A673 (cell line): ENCODE results near the gene SHROOM4. TPM values are rescaled to one million over a fixed set of nuclear protein-coding genes. Genes with fewer than 3 reads are reported as not detected.

Source experiments
- BruUV-seq: library from RNA; stranded (reverse); fragments of 400-500 nt; replicated peaks from 2 replicates; lab custom pipeline; 2021; lab: Mats Ljungman, UMichigan
- CTCF ChIA-PET: fragments of 300-600 bp; sonication (Branson Sonifier 250); formaldehyde crosslinking; loops from one replicate; lab custom pipeline; 2022; ENCODE audit warnings: antibody characterized with exemption; lab: Charles Lee
- POLR2A ChIA-PET: fragments of 300-600 bp; sonication (Branson Sonifier 250); formaldehyde crosslinking; loops from one replicate; lab custom pipeline; 2022; ENCODE audit warnings: antibody characterized with exemption; ENCODE audit not compliant: low non-redundant PET; lab: Charles Lee
- DNase-seq: peaks from one replicate; pipeline ENCODE4 v3.0.0-alpha.2; 2015; ENCODE audit warnings: low spot score
- H3K27ac ChIP-seq: fragments of 200-600 bp; sonication (generic); 2 replicates; pipeline ENCODE4 v1.5.1; 2016; ENCODE audit warnings: mixed run types, low read depth, mild to moderate bottlenecking, mixed read lengths, antibody characterized with exemption, low read length; ENCODE audit not compliant: poor library complexity, severe bottlenecking
- H3K27me3 ChIP-seq: fragments of 200-600 bp; sonication (generic); replicated peaks from 2 replicates; pipeline ENCODE4 v1.6.1; 2017; ENCODE audit warnings: mixed run types, low read depth, mild to moderate bottlenecking, mixed read lengths, antibody characterized with exemption, low read length; ENCODE audit not compliant: insufficient read depth, poor library complexity
- H3K36me3 ChIP-seq: fragments of 200-600 bp; sonication (generic); 2 replicates; pipeline ENCODE4 v1.6.1; 2016; ENCODE audit warnings: mixed run types, mild to moderate bottlenecking, mixed read lengths, antibody characterized with exemption, low read length; ENCODE audit not compliant: insufficient read depth, poor library complexity, severe bottlenecking
- H3K4me1 ChIP-seq: fragments of 200-600 bp; sonication (generic); 2 replicates; pipeline ENCODE4 v1.6.1; 2017; ENCODE audit warnings: mixed run types, mild to moderate bottlenecking, mixed read lengths, antibody characterized with exemption, low read length; ENCODE audit not compliant: insufficient read depth, poor library complexity, severe bottlenecking
- H3K4me3 ChIP-seq: fragments of 200-600 bp; sonication (generic); 2 replicates; pipeline ENCODE4 v1.5.1; 2016; ENCODE audit warnings: low read depth, mixed run types, mild to moderate bottlenecking, mixed read lengths, low read length; ENCODE audit not compliant: poor library complexity, severe bottlenecking
- H3K9me3 ChIP-seq: fragments of 200-600 bp; sonication (generic); 2 replicates; pipeline ENCODE4 v1.6.1; 2016; ENCODE audit warnings: mixed run types, low read depth, mild to moderate bottlenecking, mixed read lengths, antibody characterized with exemption, low read length; ENCODE audit not compliant: poor library complexity, severe bottlenecking
- CTCF ChIP-seq: fragments of 300-800, 200-600 bp; sonication (generic); conservative IDR thresholded peaks from 2 replicates; pipeline ENCODE4 v1.5.1; 2017; ENCODE audit warnings: low read depth, mild to moderate bottlenecking, antibody characterized with exemption, low read length, moderate library complexity, mixed read lengths
- EZH2 ChIP-seq: fragments of 200-600 bp; sonication (generic); IDR thresholded peaks from 2 replicates; pipeline ENCODE4 v1.6.1; 2017; ENCODE audit warnings: borderline replicate concordance, low read depth, mild to moderate bottlenecking, mixed read lengths, antibody characterized with exemption, low read length; ENCODE audit not compliant: poor library complexity, severe bottlenecking
- intact Hi-C: fragments of 100-400 bp; cut with micrococcal nuclease; formaldehyde crosslinking; loops from one replicate; pipeline ENCODE4 v1.10.0; 2022; ENCODE audit not compliant: unreplicated experiment
- total RNA-seq: library from RNA; stranded (reverse); gene quantifications from 2 replicates; pipeline ENCODE4 v1.2.3, GENCODE V29; 2021

SHROOM4 gene
- total RNA-seq, 1 experiment from 2014 or later: 7.0 TPM

GRCh38 chrX:50799531-50799961, 14.4 kb downstream of the SHROOM4 start:
- TF ChIP-seq CTCF: no peak
- no peak for TF ChIP-seq EZH2
- H3K4me3 ChIP-seq: no peak overlapping the region
- intact Hi-C loops: no loop called here
- ChIA-PET POLR2A (no interaction called here), CTCF (no interaction called here)
- H3K9me3 ChIP-seq: no peaks in the 10 kb centered on the region
- H3K36me3 ChIP-seq: no peaks in the 10 kb centered on the region
- H3K4me1 ChIP-seq: no peaks in the 10 kb centered on the region
- DNase-seq: no peak
- H3K27me3 ChIP-seq: no peaks in the 10 kb centered on the region
- BruUV-seq: no TSS peak
- H3K27ac ChIP-seq: no peak overlapping the region

GRCh38 chrX:50798783-50799182, 15.2 kb downstream of the SHROOM4 start:
- Histone ChIP-seq H3K4me3 (no peak overlapping the region), H3K27ac (no peak overlapping the region), H3K27me3 (no peaks in the 10 kb centered on the region), H3K36me3 (no peaks in the 10 kb centered on the region), H3K9me3 (no peaks in the 10 kb centered on the region), H3K4me1 (no peaks in the 10 kb centered on the region)
- BruUV-seq: no TSS peak
- DNase-seq: no peak
- ChIA-PET CTCF (no interaction called here), POLR2A (no interaction called here)
- TF ChIP-seq EZH2 (no peak), CTCF (no peak)
- intact Hi-C loops: no loop called here

GRCh38 chrX:50787099-50787498, 26.9 kb downstream of the SHROOM4 start:
- Histone ChIP-seq H3K4me1 (no peaks in the 10 kb centered on the region), H3K4me3 (no peak overlapping the region), H3K9me3 (no peaks in the 10 kb centered on the region), H3K36me3 (no peaks in the 10 kb centered on the region), H3K27me3 (no peaks in the 10 kb centered on the region), H3K27ac (no peak overlapping the region)
- POLR2A ChIA-PET: no interaction called here
- no TSS peak for BruUV-seq
- intact Hi-C loops: no loop called here
- CTCF ChIA-PET: no interaction called here
- DNase-seq: no peak
- TF ChIP-seq EZH2: no peak
- TF ChIP-seq CTCF: no peak
